Body of pancreas (tissue), 4 donors: Measurements from ENCODE around the gene GCLM. TPM values are rescaled to one million over a fixed set of nuclear protein-coding genes. Genes with fewer than 3 reads are reported as not detected.

Source experiments
- ATAC-seq: fragments of 150-250 bp; one replicate; pipeline ENCODE4 v1.9.1; 2016
- DNase-seq, 4 donors: peaks; one replicate each; pipeline ENCODE4 v3.0.0-alpha.2; 2019
- H3K27ac ChIP-seq, 4 donors: fragments of 200-600 bp; sonication (generic); 1 replicate in 3 of 4; 2 replicates in 1 of 4; pipeline versions ENCODE4 v1.5.1 to v1.6.1; 2016 to 2019; ENCODE audit warnings: mild to moderate bottlenecking in 1 of 4, mixed read lengths in 1 of 4, moderate library complexity in 1 of 4
- H3K27me3 ChIP-seq, 2 donors: fragments of 200-600 bp; sonication (generic); one replicate each; pipeline ENCODE4 v1.6.0; 2016; ENCODE audit warnings: mild to moderate bottlenecking in 1 of 2
- H3K36me3 ChIP-seq, 2 donors: fragments of 200-600 bp; sonication (generic); replicated peaks in 1 of 2; 2 replicates each; pipeline ENCODE4 v1.5.1; 2016; ENCODE audit warnings: low read depth in 2 of 2; ENCODE audit not compliant: insufficient read depth in 1 of 2
- H3K4me1 ChIP-seq: fragments of 200-600 bp; sonication (generic); one replicate; pipeline ENCODE4 v1.6.0; 2016
- H3K4me3 ChIP-seq, 2 donors: fragments of 200-600 bp; sonication (generic); 1 replicate in 1 of 2; 2 replicates in 1 of 2; pipeline ENCODE4 v1.5.1; 2016 to 2019
- H3K9me3 ChIP-seq, 3 donors: fragments of 200-600 bp; sonication (generic); 1 replicate in 2 of 3; 2 replicates in 1 of 3; pipeline ENCODE4 v1.5.1; 2016
- POLR2A ChIP-seq, 3 donors: fragments of 450-650 bp; IDR thresholded peaks; one replicate each; pipeline ENCODE4 v1.6.1; 2016; ENCODE audit warnings: antibody characterized with exemption in 3 of 3, mild to moderate bottlenecking in 2 of 3
- WGBS, 2 donors: methylation state at CpG; one replicate each; pipeline ENCODE4 v1.1.5; 2017; 5-methylcytosine and 5-hydroxymethylcytosine counted together
- intact Hi-C: fragments of 100-400 bp; cut with DNase I; formaldehyde crosslinking; loops from one replicate; pipeline ENCODE4 v1.15.1; 2023
- total RNA-seq, 2 donors: library from RNA; depleted of rRNA; stranded (reverse); fragments of >200 nt; gene quantifications; one replicate each; pipeline ENCODE4 v1.1.0, GENCODE V29; 2016
- TF ChIP-seq, protein P1 (sequence below), 7 experiments: fragments of 450-650 bp in 4 of 7; fragments of 200-600 bp in 3 of 7; sonication (generic) in 3 of 7; IDR thresholded peaks; one replicate each; pipeline ENCODE4 v1.5.1; 2016 to 2019; ENCODE audit warnings: antibody characterized with exemption in 7 of 7

The GCLM gene
- total RNA-seq, 2 donors from 2014 or later, result 3.6 to 7.3 TPM

- Histone ChIP-seq H3K9me3 (no peaks in the 10 kb centered on the region), H3K27me3 (no peaks in the 10 kb centered on the region), H3K27ac (no peak overlapping the region), H3K4me3 (no peak overlapping the region), H3K36me3 (no peaks in the 10 kb centered on the region), H3K4me1 (peaks cover 20% of the 10 kb centered on the region)
- WGBS, 2 donors, result 81 to 84% methylated on average over 5 of the region's 5 CpGs
- ATAC-seq (no peak), DNase-seq (no peak)
- TF ChIP-seq POLR2A (IDR thresholded peaks at IDR 0.05), result no peak
- TF ChIP-seq, protein P1, sequence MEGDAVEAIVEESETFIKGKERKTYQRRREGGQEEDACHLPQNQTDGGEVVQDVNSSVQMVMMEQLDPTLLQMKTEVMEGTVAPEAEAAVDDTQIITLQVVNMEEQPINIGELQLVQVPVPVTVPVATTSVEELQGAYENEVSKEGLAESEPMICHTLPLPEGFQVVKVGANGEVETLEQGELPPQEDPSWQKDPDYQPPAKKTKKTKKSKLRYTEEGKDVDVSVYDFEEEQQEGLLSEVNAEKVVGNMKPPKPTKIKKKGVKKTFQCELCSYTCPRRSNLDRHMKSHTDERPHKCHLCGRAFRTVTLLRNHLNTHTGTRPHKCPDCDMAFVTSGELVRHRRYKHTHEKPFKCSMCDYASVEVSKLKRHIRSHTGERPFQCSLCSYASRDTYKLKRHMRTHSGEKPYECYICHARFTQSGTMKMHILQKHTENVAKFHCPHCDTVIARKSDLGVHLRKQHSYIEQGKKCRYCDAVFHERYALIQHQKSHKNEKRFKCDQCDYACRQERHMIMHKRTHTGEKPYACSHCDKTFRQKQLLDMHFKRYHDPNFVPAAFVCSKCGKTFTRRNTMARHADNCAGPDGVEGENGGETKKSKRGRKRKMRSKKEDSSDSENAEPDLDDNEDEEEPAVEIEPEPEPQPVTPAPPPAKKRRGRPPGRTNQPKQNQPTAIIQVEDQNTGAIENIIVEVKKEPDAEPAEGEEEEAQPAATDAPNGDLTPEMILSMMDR (IDR thresholded peaks at IDR 0.05), result no peak
- intact Hi-C loops, result no loop called here
Observed at GRCh38 chr1:93842750-93843500, 66.3 kb downstream of the GCLM start.

GRCh38 chr1:93841771-93842170 is 67.5 kb downstream of the GCLM start:
- no peak for TF ChIP-seq POLR2A (IDR thresholded peaks at IDR 0.05)
- TF ChIP-seq, protein P1 (IDR thresholded peaks at IDR 0.05), result no peak
- no peaks in the 10 kb centered on the region for H3K27me3 ChIP-seq
- H3K36me3 ChIP-seq, result no peaks in the 10 kb centered on the region
- 81 to 86% methylated on average over 3 of the region's 3 CpGs for WGBS, 2 donors
- no peak overlapping the region for H3K4me3 ChIP-seq
- H3K27ac ChIP-seq, result no peak overlapping the region
- DNase-seq (peak in 1 of 4 donors; percentile 11), ATAC-seq (no peak)
- H3K9me3 ChIP-seq, result no peaks in the 10 kb centered on the region
- peaks cover 19% of the 10 kb centered on the region for H3K4me1 ChIP-seq
- intact Hi-C loops, result no loop called here

DNA sequence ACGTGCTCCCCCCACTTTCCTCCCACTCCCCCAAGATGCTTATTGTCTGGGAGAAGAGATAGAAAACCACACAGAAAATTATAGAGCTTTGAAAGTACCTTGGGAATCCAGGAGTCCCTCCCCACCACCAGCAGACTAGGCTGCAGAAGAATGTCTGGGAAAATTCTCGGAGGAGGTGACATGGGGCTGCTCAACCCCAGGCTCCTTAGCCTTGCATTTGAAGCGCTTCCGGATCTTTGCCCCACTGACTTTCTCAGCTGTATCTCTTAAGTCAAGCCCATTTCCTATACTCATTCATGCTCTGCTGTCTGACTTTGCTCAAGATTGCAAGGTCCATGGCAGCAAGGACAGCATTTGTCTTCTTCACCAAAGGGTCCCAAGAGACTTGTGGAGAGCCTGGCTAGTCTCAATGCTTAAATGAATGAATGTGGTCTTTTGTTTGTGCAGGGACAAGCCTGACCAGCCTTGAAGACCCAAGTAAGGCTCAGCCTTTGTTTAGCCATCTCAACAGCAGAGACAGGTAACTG is 68.2 kb downstream of the GCLM start:
- Histone ChIP-seq H3K36me3 (no peaks in the 10 kb centered on the region), H3K4me3 (no peak overlapping the region), H3K4me1 (peaks cover 19% of the 10 kb centered on the region), H3K9me3 (no peaks in the 10 kb centered on the region), H3K27ac (no peak overlapping the region), H3K27me3 (no peaks in the 10 kb centered on the region)
- TF ChIP-seq POLR2A (IDR thresholded peaks at IDR 0.05), result no peak
- TF ChIP-seq, protein P1 (IDR thresholded peaks at IDR 0.05), result no peak
- DNase-seq (no peak), ATAC-seq (no peak)
- intact Hi-C loops, result no loop called here
- WGBS, 2 donors, result 87 to 88% methylated on average over 4 of the region's 4 CpGs

DNA sequence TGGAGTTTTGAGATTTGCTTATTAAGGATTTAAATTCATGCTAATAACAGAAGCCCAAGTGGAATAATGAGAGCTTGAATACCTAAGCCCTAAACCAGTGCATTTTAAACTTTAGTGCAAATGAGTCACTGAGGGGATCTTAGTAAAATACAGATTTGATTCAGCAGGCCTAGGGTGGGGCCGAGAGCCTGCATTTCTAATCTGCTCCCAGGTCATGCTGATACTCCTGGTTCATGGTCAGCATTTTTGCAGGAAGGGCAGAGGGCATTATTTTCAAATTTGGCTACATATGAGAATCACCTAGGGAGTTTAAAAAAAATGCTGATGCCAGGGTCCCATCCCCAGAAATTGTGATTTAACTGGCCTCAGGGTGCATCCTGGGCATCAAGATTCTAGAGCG is 69.5 kb downstream of the GCLM start:
- Histone ChIP-seq H3K36me3 (no peaks in the 10 kb centered on the region), H3K4me3 (no peak overlapping the region), H3K4me1 (peaks cover 10% of the 10 kb centered on the region), H3K9me3 (no peaks in the 10 kb centered on the region), H3K27me3 (no peaks in the 10 kb centered on the region), H3K27ac (no peak overlapping the region)
- TF ChIP-seq, protein P1 (IDR thresholded peaks at IDR 0.05), result no peak
- no peak for TF ChIP-seq POLR2A (IDR thresholded peaks at IDR 0.05)
- no peak for DNase-seq
- no peak for ATAC-seq
- WGBS, 2 donors, result 95 to 100% methylated on average over 2 of the region's 2 CpGs
- intact Hi-C loops, result no loop called here

DNA sequence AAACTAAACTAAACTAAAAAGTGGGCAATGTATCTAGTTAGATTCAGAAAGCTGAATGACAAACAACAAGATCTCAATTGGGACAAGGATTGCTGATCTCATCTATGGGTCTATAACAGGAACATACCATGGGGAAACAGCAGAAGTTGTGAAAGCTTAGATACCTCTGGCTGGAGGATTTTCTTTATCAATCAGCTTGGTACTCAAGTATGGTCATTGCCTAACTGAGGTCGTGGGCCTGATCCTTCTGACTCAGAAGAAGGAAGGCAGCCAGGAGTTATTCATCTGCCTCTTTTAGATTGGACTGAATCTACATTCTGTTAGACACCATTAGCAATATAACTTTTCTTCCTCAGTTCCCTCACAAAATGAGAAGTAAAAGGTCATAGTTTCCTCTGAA is 69.9 kb downstream of the GCLM start:
- no peak for TF ChIP-seq POLR2A (IDR thresholded peaks at IDR 0.05)
- TF ChIP-seq, protein P1 (IDR thresholded peaks at IDR 0.05), result no peak
- no peak for ATAC-seq
- H3K4me1 ChIP-seq, result peaks cover 5% of the 10 kb centered on the region
- no peaks in the 10 kb centered on the region for H3K27me3 ChIP-seq
- H3K4me3 ChIP-seq, result no peak overlapping the region
- intact Hi-C loops, result no loop called here
- DNase-seq, result no peak
- 50 to 76% methylated on average over 1 of the region's 1 CpG for WGBS, 2 donors
- H3K36me3 ChIP-seq, result no peaks in the 10 kb centered on the region
- H3K9me3 ChIP-seq, result no peaks in the 10 kb centered on the region
- H3K27ac ChIP-seq, result no peak overlapping the region
